Right lobe of liver (tissue), 4 donors: Measurements from ENCODE around the gene OR52E5.

Experiments
- POLR2A ChIP-seq: fragments of 450-650 bp; IDR thresholded peaks from one replicate; pipeline ENCODE4 v1.6.1; 2017; ENCODE audit warnings: antibody characterized with exemption, mild to moderate bottlenecking
- TF ChIP-seq, protein P1 (sequence below), 4 donors: fragments of 200-600 bp in 3 of 4; fragments of 450-650 bp in 1 of 4; IDR thresholded peaks; one replicate each; pipeline versions ENCODE4 v1.5.1 to v1.8.0; 2016 to 2022; ENCODE audit warnings: antibody characterized with exemption in 4 of 4, mild to moderate bottlenecking in 2 of 4
- donor health status: DM: no; HTN: no; CAD: no.
- donor health status: DM: no; HTN: no; CAD: no.
- donor health status: DM: no; HTN: yes; CAD: no.

DNA sequence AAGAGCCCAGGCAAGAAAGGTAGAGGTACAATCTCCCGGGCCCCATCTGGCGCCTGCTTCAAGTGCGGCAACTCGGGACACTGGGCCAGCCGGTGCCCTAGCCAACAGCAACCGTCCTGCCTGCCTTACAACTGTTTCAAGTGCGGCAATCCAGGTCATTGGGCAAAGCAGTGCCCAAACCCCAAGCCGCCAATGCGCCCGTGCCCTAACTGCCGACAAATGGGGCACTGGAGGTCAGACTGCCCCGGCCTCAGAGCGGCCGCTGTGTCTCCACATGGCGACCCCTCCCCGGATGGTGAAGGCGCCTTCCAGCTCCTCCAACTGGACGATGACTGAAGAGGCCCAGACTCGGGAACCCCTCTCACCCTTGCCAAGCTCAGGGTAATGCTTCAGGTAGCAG is 37.6 kb downstream of the OR52E5 start:
- TF ChIP-seq, protein P1, sequence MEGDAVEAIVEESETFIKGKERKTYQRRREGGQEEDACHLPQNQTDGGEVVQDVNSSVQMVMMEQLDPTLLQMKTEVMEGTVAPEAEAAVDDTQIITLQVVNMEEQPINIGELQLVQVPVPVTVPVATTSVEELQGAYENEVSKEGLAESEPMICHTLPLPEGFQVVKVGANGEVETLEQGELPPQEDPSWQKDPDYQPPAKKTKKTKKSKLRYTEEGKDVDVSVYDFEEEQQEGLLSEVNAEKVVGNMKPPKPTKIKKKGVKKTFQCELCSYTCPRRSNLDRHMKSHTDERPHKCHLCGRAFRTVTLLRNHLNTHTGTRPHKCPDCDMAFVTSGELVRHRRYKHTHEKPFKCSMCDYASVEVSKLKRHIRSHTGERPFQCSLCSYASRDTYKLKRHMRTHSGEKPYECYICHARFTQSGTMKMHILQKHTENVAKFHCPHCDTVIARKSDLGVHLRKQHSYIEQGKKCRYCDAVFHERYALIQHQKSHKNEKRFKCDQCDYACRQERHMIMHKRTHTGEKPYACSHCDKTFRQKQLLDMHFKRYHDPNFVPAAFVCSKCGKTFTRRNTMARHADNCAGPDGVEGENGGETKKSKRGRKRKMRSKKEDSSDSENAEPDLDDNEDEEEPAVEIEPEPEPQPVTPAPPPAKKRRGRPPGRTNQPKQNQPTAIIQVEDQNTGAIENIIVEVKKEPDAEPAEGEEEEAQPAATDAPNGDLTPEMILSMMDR (IDR thresholded peaks at IDR 0.05), result no peak
- TF ChIP-seq POLR2A, result no peak
